ENCODE data around the gene TMX3. TPM values are rescaled to one million over a fixed set of nuclear protein-coding genes. Genes with fewer than 3 reads are reported as not detected.

The TMX3 gene
- total RNA-seq, 4 donors from 2014 or later, result 45.5 to 88.3 (median 57.0) TPM

GRCh38 chr18:68648191-68648590 is 66.7 kb downstream of the TMX3 start:
- TF ChIP-seq POLR2A (IDR thresholded peaks at IDR 0.05), result no peak
- no peak for TF ChIP-seq CTCF (IDR thresholded peaks at IDR 0.05)
- no peak for DNase-seq
- no peaks in the 10 kb centered on the region for H3K4me1 ChIP-seq
- no peaks in the 10 kb centered on the region for H3K36me3 ChIP-seq
- no peaks in the 10 kb centered on the region for H3K9me3 ChIP-seq
- H3K4me3 ChIP-seq, result no peak overlapping the region
- no peak overlapping the region for H3K27ac ChIP-seq
- H3K27me3 ChIP-seq, result no peaks in the 10 kb centered on the region

GRCh38 chr18:68642003-68642402 is 72.9 kb downstream of the TMX3 start:
- H3K27ac ChIP-seq, result no peak overlapping the region
- H3K4me3 ChIP-seq, result no peak overlapping the region
- TF ChIP-seq CTCF (IDR thresholded peaks at IDR 0.05), result no peak
- no peak for TF ChIP-seq POLR2A (IDR thresholded peaks at IDR 0.05)
- no peaks in the 10 kb centered on the region for H3K36me3 ChIP-seq
- no peaks in the 10 kb centered on the region for H3K4me1 ChIP-seq
- no peaks in the 10 kb centered on the region for H3K27me3 ChIP-seq
- no peak for DNase-seq
- no peaks in the 10 kb centered on the region for H3K9me3 ChIP-seq

GRCh38 chr18:68640861-68641260 is 74.0 kb downstream of the TMX3 start:
- no peak overlapping the region for H3K4me3 ChIP-seq
- H3K4me1 ChIP-seq, result no peaks in the 10 kb centered on the region
- DNase-seq, result no peak
- H3K27ac ChIP-seq, result no peak overlapping the region
- no peaks in the 10 kb centered on the region for H3K27me3 ChIP-seq
- TF ChIP-seq CTCF (IDR thresholded peaks at IDR 0.05) (no peak), POLR2A (IDR thresholded peaks at IDR 0.05) (no peak)
- no peaks in the 10 kb centered on the region for H3K36me3 ChIP-seq
- H3K9me3 ChIP-seq, result no peaks in the 10 kb centered on the region

GRCh38 chr18:68638613-68639012 is 76.3 kb downstream of the TMX3 start:
- Histone ChIP-seq H3K4me3 (no peak overlapping the region), H3K4me1 (no peaks in the 10 kb centered on the region), H3K27me3 (no peaks in the 10 kb centered on the region), H3K36me3 (no peaks in the 10 kb centered on the region), H3K27ac (no peak overlapping the region), H3K9me3 (no peaks in the 10 kb centered on the region)
- no peak for TF ChIP-seq POLR2A (IDR thresholded peaks at IDR 0.05)
- TF ChIP-seq CTCF (IDR thresholded peaks at IDR 0.05), result no peak
- no peak for DNase-seq

GRCh38 chr18:68627812-68628211 is 87.1 kb downstream of the TMX3 start:
- H3K36me3 ChIP-seq, result no peaks in the 10 kb centered on the region
- no peaks in the 10 kb centered on the region for H3K4me1 ChIP-seq
- no peak for DNase-seq
- TF ChIP-seq CTCF (IDR thresholded peaks at IDR 0.05) (no peak), POLR2A (IDR thresholded peaks at IDR 0.05) (no peak)
- no peaks in the 10 kb centered on the region for H3K27me3 ChIP-seq
- no peak overlapping the region for H3K4me3 ChIP-seq
- no peaks in the 10 kb centered on the region for H3K9me3 ChIP-seq
- no peak overlapping the region for H3K27ac ChIP-seq

Other genes starting within 250 kb of the TMX3 start
- gene CCDC102B, start 83.0 kb upstream of the TMX3 start, total RNA-seq, result 100 to 1,000 TPM in 1 of 4 donors, 10 to 100 TPM in 1, 1 to 10 TPM in 2; 3.5 to 159 (median 8.8) TPM